Esophagus muscularis mucosa (tissue), 4 donors: ENCODE data around the gene SUPV3L1. TPM values are rescaled to one million over a fixed set of nuclear protein-coding genes. Genes with fewer than 3 reads are reported as not detected.

Experiments
- DNase-seq: peaks from one replicate; pipeline ENCODE4 v3.0.0-alpha.2; 2017; ENCODE audit errors: extremely low spot score
- H3K27ac ChIP-seq, 4 donors: fragments of 200-600 bp; sonication (generic); replicated peaks in 1 of 4; 1 replicate in 3 of 4; 2 replicates in 1 of 4; pipeline ENCODE4 v1.5.1; 2016 to 2019; ENCODE audit warnings: mild to moderate bottlenecking in 1 of 4
- H3K27me3 ChIP-seq, 4 donors: fragments of 200-600 bp; sonication (generic); one replicate each; pipeline versions ENCODE4 v1.5.1 to v1.6.0; 2016 to 2019
- H3K36me3 ChIP-seq, 4 donors: fragments of 200-600 bp; sonication (generic); one replicate each; pipeline ENCODE4 v1.5.1; 2016 to 2019
- H3K4me1 ChIP-seq, 4 donors: fragments of 200-600 bp; sonication (generic); one replicate each; pipeline ENCODE4 v1.5.1; 2016 to 2019
- H3K4me3 ChIP-seq, 4 donors: fragments of 200-600 bp; sonication (generic); 1 replicate in 2 of 4; 2 replicates in 2 of 4; pipeline ENCODE4 v1.5.1; 2016 to 2019; ENCODE audit warnings: mild to moderate bottlenecking in 4 of 4, moderate library complexity in 1 of 4
- H3K9me3 ChIP-seq, 4 donors: fragments of 200-600 bp; sonication (generic); 1 replicate in 3 of 4; 2 replicates in 1 of 4; pipeline ENCODE4 v1.5.1; 2016 to 2019
- EP300 ChIP-seq: sonication (generic); formaldehyde crosslinking; IDR thresholded peaks from one replicate; pipeline ENCODE4 v1.6.1; 2017; ENCODE audit warnings: antibody characterized with exemption
- POLR2A ChIP-seq: fragments of 450-650 bp; IDR thresholded peaks from one replicate; pipeline ENCODE4 v1.6.1; 2017; ENCODE audit warnings: antibody characterized with exemption, moderate library complexity, mild to moderate bottlenecking, low read depth
- POLR2AphosphoS5 ChIP-seq, 2 donors: sonication (generic); formaldehyde crosslinking; IDR thresholded peaks; one replicate each; pipeline ENCODE4 v1.6.1; 2017; ENCODE audit warnings: antibody characterized with exemption in 2 of 2
- WGBS: methylation state at CpG from one replicate; pipeline ENCODE4 v1.1.5; 2018; 5-methylcytosine and 5-hydroxymethylcytosine counted together
- intact Hi-C: fragments of 100-400 bp; cut with DNase I; formaldehyde crosslinking; loops from one replicate; pipeline ENCODE4 v1.15.1; 2023
- total RNA-seq, 4 donors: library from RNA; depleted of rRNA; stranded (reverse); fragments of >200 nt; gene quantifications; one replicate each; pipeline versions ENCODE4 v1.1.0 to v1.2.1, GENCODE V29; 2016
- TF ChIP-seq, protein P1 (sequence below), 3 experiments: fragments of 200-600 bp in 2 of 3; fragments of 450-650 bp in 1 of 3; sonication (generic) in 2 of 3; IDR thresholded peaks; one replicate each; pipeline ENCODE4 v1.5.1; 2017 to 2019; ENCODE audit warnings: antibody characterized with exemption in 3 of 3, mild to moderate bottlenecking in 2 of 3, moderate library complexity in 1 of 3

SUPV3L1 gene
- total RNA-seq, 4 donors from 2014 or later, result 15.4 to 21.9 (median 20.4) TPM

DNA sequence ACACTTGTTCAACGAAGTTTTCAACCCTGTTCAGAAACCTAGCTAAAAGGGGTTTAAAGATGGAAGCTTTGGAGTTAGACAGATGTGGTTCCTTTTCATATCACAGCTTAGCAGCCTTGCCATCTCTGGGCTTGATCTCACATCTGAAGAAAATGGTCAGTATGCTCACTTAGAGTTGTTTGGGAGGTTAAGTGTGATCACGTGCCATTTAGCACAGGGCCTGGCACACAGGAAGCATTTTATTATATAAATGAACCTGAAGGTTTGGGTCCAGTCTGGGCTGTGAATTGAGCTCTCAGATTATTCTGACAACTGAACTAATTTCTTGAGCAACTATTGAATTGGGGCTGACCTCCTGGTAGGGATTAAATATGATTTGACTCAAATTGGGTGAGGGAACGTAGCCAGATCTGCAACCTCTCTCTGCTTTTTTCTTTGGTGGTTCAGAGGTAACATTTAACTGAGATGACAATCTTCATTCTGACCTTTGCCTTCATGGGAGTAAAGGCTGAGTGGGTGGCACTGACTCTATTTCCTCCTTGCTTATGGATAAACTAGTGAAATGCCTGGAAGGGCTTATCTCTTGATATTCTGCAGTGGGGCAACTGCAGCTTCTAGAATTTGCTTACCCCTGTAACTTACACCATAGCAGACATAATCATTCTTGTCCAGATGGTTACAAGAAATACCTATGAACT is 29.9 kb downstream of the SUPV3L1 start:
- no peak overlapping the region for H3K27ac ChIP-seq
- no peaks in the 10 kb centered on the region for H3K9me3 ChIP-seq
- 86% methylated on average over 3 of the region's 3 CpGs for WGBS
- peaks cover 40 to 48% (median 43%) of the 10 kb centered on the region in 4 donors for H3K36me3 ChIP-seq
- intact Hi-C loops, result no loop called here
- no peak overlapping the region for H3K4me3 ChIP-seq
- no peak for DNase-seq
- H3K27me3 ChIP-seq, result no peaks in the 10 kb centered on the region
- no peak for TF ChIP-seq POLR2A
- TF ChIP-seq, protein P1, sequence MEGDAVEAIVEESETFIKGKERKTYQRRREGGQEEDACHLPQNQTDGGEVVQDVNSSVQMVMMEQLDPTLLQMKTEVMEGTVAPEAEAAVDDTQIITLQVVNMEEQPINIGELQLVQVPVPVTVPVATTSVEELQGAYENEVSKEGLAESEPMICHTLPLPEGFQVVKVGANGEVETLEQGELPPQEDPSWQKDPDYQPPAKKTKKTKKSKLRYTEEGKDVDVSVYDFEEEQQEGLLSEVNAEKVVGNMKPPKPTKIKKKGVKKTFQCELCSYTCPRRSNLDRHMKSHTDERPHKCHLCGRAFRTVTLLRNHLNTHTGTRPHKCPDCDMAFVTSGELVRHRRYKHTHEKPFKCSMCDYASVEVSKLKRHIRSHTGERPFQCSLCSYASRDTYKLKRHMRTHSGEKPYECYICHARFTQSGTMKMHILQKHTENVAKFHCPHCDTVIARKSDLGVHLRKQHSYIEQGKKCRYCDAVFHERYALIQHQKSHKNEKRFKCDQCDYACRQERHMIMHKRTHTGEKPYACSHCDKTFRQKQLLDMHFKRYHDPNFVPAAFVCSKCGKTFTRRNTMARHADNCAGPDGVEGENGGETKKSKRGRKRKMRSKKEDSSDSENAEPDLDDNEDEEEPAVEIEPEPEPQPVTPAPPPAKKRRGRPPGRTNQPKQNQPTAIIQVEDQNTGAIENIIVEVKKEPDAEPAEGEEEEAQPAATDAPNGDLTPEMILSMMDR (IDR thresholded peaks at IDR 0.05), result no peak
- no peak for TF ChIP-seq POLR2AphosphoS5 (IDR thresholded peaks at IDR 0.05)
- TF ChIP-seq EP300, result no peak
- no peaks in the 10 kb centered on the region for H3K4me1 ChIP-seq

DNA sequence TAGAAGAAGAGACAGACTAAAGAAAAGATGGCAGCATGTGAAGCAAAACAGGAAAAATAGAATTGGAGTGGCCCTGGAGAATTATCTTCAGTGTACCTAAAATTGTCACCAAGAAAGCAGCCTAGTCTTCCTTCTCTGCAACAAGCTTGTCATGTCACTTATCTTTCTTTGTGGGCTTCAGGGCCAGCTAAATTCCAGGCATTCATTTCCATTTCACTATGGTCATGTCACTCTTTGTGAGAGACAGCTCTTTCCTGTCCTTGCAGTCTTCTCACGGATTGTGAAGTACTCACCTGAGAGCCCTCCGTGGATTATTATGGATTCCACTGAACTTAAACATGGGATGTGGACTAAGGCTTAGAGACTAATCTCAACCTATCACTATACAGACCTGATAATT is 31.1 kb downstream of the SUPV3L1 start:
- no peak for DNase-seq
- intact Hi-C loops, result no loop called here
- no peaks in the 10 kb centered on the region for H3K9me3 ChIP-seq
- H3K4me3 ChIP-seq, result no peak overlapping the region
- peaks cover 28 to 37% (median 32%) of the 10 kb centered on the region in 4 donors for H3K36me3 ChIP-seq
- 85% methylated on average over 2 of the region's 2 CpGs for WGBS
- TF ChIP-seq EP300 (no peak), POLR2AphosphoS5 (IDR thresholded peaks at IDR 0.05) (no peak), POLR2A (no peak)
- TF ChIP-seq, protein P1 (IDR thresholded peaks at IDR 0.05), result no peak
- H3K27ac ChIP-seq, result no peak overlapping the region
- H3K27me3 ChIP-seq, result no peaks in the 10 kb centered on the region
- H3K4me1 ChIP-seq, result no peaks in the 10 kb centered on the region

DNA sequence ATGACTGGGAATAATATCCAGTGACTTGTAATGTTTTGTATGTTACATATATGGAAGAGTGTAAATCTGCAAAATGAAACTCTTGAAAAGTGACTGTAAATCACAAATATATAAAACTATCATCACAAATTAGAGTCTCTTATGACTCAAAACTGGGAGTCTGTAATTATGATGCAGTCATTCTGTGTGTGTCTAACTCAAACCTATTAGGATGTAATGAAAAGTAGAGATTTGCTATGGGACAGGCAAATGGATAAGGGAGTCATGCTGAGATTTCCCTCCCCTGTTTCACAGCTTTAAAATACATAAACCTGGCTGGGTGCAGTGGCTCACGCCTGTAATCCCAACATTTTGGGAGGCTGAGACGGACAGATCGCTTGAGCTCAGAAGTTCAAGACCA is 31.5 kb downstream of the SUPV3L1 start:
- no peaks in the 10 kb centered on the region for H3K27me3 ChIP-seq
- no peak overlapping the region for H3K4me3 ChIP-seq
- peaks cover 24 to 32% (median 28%) of the 10 kb centered on the region in 4 donors for H3K36me3 ChIP-seq
- no peaks in the 10 kb centered on the region for H3K4me1 ChIP-seq
- no peak overlapping the region for H3K27ac ChIP-seq
- DNase-seq, result no peak
- intact Hi-C loops, result no loop called here
- WGBS, result 83% methylated on average over 3 of the region's 3 CpGs
- no peaks in the 10 kb centered on the region for H3K9me3 ChIP-seq
- TF ChIP-seq POLR2AphosphoS5 (IDR thresholded peaks at IDR 0.05) (no peak), POLR2A (no peak), EP300 (no peak)
- TF ChIP-seq, protein P1 (IDR thresholded peaks at IDR 0.05), result no peak

DNA sequence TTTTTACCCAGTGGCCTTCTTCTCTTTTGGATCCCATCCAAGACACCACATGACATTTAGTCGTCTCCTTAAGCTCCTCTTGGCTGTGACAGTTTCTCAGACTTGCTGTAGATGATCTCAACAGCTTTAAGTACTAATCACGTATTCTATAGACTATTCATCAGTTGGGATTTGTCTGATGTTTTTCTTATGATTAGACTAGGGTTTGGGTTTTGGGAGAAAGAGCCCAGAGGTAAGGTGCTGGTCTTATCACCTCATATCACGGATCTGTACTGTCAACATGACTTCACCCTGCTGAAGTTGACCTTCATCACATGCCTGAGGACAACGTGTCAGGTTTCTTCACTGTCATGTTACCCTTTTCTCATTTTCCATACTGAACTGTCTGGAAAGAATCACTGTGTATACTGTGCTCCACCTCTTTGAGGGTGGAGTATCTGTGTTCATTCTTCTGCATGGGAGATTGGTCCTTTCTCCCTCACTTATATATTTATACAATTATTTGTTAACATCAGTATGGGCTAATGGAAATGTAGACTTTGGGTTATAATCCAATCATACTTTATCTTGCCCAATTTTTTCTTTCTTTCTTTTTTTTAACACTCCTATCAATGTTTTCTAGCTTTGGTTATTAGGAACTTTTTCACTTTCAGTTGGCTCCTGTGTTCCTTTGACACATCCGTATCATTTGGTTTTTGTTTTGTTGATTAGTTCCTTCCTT is 33.7 kb downstream of the SUPV3L1 start:
- Histone ChIP-seq H3K27ac (no peak overlapping the region), H3K36me3 (peaks cover 2 to 10% (median 6%) of the 10 kb centered on the region in 4 donors), H3K4me1 (no peaks in the 10 kb centered on the region), H3K9me3 (no peaks in the 10 kb centered on the region), H3K4me3 (no peak overlapping the region), H3K27me3 (peaks cover 0 to 10% (median 0%) of the 10 kb centered on the region in 4 donors)
- WGBS, result 53% methylated on average over 5 of the region's 5 CpGs
- intact Hi-C loops, result no loop called here
- DNase-seq, result no peak
- TF ChIP-seq, protein P1 (IDR thresholded peaks at IDR 0.05), result no peak
- TF ChIP-seq EP300, result no peak
- TF ChIP-seq POLR2AphosphoS5 (IDR thresholded peaks at IDR 0.05), result no peak
- TF ChIP-seq POLR2A, result no peak
